ENCODE data around the gene VPS13D. TPM values are rescaled to one million over a fixed set of nuclear protein-coding genes. Genes with fewer than 3 reads are reported as not detected.
A peak's percentile ranks its signal among the peaks of the same experiment; 100 is the strongest.

The VPS13D gene
- polyA plus RNA-seq, 1 of the 3 experiments (the other 2 are of a cell fraction) = 15.0 TPM

GRCh38 chr1:12422488-12422887 lies 192.7 kb downstream of the VPS13D start:
- Histone ChIP-seq H3K4me3 (ENCODE audit: low read depth in 2 of 2, low read length in 1 of 2) (no peak overlapping the region), H3K4me1 (ENCODE audit: control insufficient read depth in 1 of 2, insufficient read depth in 2 of 2, low read depth in 1 of 2, low read length in 1 of 2) (peaks cover 0 to 13% of the 10 kb centered on the region in 2 experiments; a peak in 3 of 4 replicates), H3K36me3 (replicated peaks in 1 of 2; ENCODE audit: control insufficient read depth in 1 of 2, insufficient read depth in 2 of 2, low read length in 1 of 2) (peaks cover 5 to 15% of the 10 kb centered on the region in 2 experiments), H3F3A (replicated peaks; ENCODE audit: insufficient read depth) (peaks cover 11% of the 10 kb centered on the region), H3K27ac (ENCODE audit: low read depth in 2 of 2, low read length in 1 of 2) (no peak overlapping the region), H4K20me1 (ENCODE audit: insufficient read depth) (no peaks in the 10 kb centered on the region), H3K4me2 (no peak overlapping the region), H3K9me3 (no peaks in the 10 kb centered on the region), H3K27me3 (ENCODE audit: insufficient read depth) (no peaks in the 10 kb centered on the region), H3K9me2 (no peaks in the 10 kb centered on the region), H3K9ac (no peak overlapping the region), H2AFZ (ENCODE audit: low read depth) (no peak overlapping the region), H3K79me2 (ENCODE audit: insufficient read depth) (no peaks in the 10 kb centered on the region)
- no peak for DNase-seq
- ChIA-PET POLR2A (no interaction called here), CTCF (interaction anchor here (0.9 kb wide), 2 partner anchors 63 to 81 kb away, joined by 3 read pairs; no protein-coding TSS in a partner anchor)
- TF ChIP-seq TAF1 (IDR thresholded peaks at IDR 0.05; ENCODE audit: borderline replicate concordance, low read depth, low read length) (no peak), MAX (IDR thresholded peaks at IDR 0.05; ENCODE audit: low read depth) (no peak), JUND (IDR thresholded peaks at IDR 0.05) (no peak), MXI1 (IDR thresholded peaks at IDR 0.05; ENCODE audit: low read depth, low read length) (no peak), USF2 (IDR thresholded peaks at IDR 0.05; ENCODE audit: borderline replicate concordance, low read depth, low read length) (no peak), GABPA (IDR thresholded peaks at IDR 0.05; ENCODE audit: low read depth) (no peak), EP300 (IDR thresholded peaks at IDR 0.05; ENCODE audit: borderline replicate concordance in 1 of 2, low read depth in 1 of 2, low read length in 1 of 2) (no peak), PBX3 (IDR thresholded peaks at IDR 0.05) (no peak), IRF3 (IDR thresholded peaks at IDR 0.05; ENCODE audit: low read depth, low read length) (no peak), POLR2AphosphoS5 (IDR thresholded peaks at IDR 0.05; ENCODE audit: low read depth, low read length) (no peak), TEAD4 (IDR thresholded peaks at IDR 0.05; ENCODE audit: borderline replicate concordance, insufficient read depth) (no peak), USF1 (IDR thresholded peaks at IDR 0.05; ENCODE audit: borderline replicate concordance, low read depth) (no peak)

- H3F3A ChIP-seq (replicated peaks; ENCODE audit: insufficient read depth) = peaks cover 11% of the 10 kb centered on the region
- TF ChIP-seq CTCF (IDR thresholded peaks at IDR 0.05) (no peak), FOSL2 (IDR thresholded peaks at IDR 0.05; ENCODE audit: borderline replicate concordance, low read depth) (0 out of 2 replicates have a peak, but pooled peaks have one; percentile 15)
- no peak for DNase-seq
- 57% methylated on average over 3 of the region's 3 CpGs for WGBS (ENCODE audit: low lambda C conversion rate)
- no peak overlapping the region for H3K4me3 ChIP-seq (ENCODE audit: low read depth in 2 of 2, low read length in 1 of 2)
- H3K4me1 ChIP-seq (ENCODE audit: control insufficient read depth in 1 of 2, insufficient read depth in 2 of 2, low read depth in 1 of 2, low read length in 1 of 2) = peaks cover 0 to 13% of the 10 kb centered on the region in 2 experiments; a peak in 3 of 4 replicates
- H3K27ac ChIP-seq (ENCODE audit: low read depth in 2 of 2, low read length in 1 of 2) = peak overlapping the region in 1 of 2 experiments; percentile 40; a peak in 2 of 4 replicates
- ChIA-PET CTCF (interaction anchor here (0.8 to 1.6 kb wide), 5 partner anchors 12 to 149 kb away, joined by 3 to 5 read pairs (median 3); no protein-coding TSS in a partner anchor), POLR2A (no interaction called here)
- no peaks in the 10 kb centered on the region for H3K9me3 ChIP-seq
- no peak overlapping the region for H3K9ac ChIP-seq
- peaks cover 5 to 9% of the 10 kb centered on the region in 2 experiments for H3K36me3 ChIP-seq (replicated peaks in 1 of 2; ENCODE audit: control insufficient read depth in 1 of 2, insufficient read depth in 2 of 2, low read length in 1 of 2)
- no peak overlapping the region for H2AFZ ChIP-seq (ENCODE audit: low read depth)
- H3K27me3 ChIP-seq (ENCODE audit: insufficient read depth) = no peaks in the 10 kb centered on the region
- no peaks in the 10 kb centered on the region for H3K79me2 ChIP-seq (ENCODE audit: insufficient read depth)
- H3K4me2 ChIP-seq = peak overlapping the region; percentile 18; the same call in 1 of the 2 replicates
- no peaks in the 10 kb centered on the region for H3K9me2 ChIP-seq
- H4K20me1 ChIP-seq (ENCODE audit: insufficient read depth) = no peaks in the 10 kb centered on the region
Measured at GRCh38 chr1:12424087-12424529, 194.3 kb downstream of the VPS13D start.

Measured in SK-N-SH (cell line).